ENCODE measurements around the gene FAM199X. TPM values are rescaled to one million over a fixed set of nuclear protein-coding genes. Genes with fewer than 3 reads are reported as not detected.
"Not testable (repeated sequence)": the region's sequence is repeated elsewhere in the genome, so short reads cannot be mapped to it uniquely, and the experiment has no call there.

The FAM199X gene
- total RNA-seq, 1 experiment from 2014 or later: 22.5 TPM

DNA sequence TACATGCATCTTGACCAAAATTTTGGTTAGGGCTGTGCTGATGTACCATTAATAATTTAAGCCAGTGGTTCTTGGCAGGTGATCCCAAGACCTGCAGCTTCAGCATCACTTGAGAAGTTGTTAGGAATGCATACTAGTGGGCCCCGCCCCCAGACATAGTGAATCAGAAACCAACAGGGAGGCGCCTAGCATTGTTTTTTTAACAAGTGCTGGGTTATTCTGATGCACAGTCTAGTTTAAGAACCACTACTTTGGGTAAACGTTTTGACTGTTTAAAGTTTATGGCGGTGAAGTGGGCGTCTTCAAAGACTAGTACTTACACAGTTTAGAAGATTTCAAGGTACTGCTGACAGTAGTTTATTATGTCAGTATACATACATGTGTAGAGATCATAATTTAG is 23.6 kb downstream of the FAM199X start:
- DNase-seq (ENCODE audit: low read depth): no peak

GRCh38 chrX:104193485-104193884 is 27.2 kb downstream of the FAM199X start:
- no peak for DNase-seq (ENCODE audit: low read depth)

GRCh38 chrX:104195013-104195412 is 28.8 kb downstream of the FAM199X start:
- no peak for DNase-seq (ENCODE audit: low read depth)

- DNase-seq (ENCODE audit: low read depth): peak; percentile 19
Measured at GRCh38 chrX:104195489-104196084, 29.3 kb downstream of the FAM199X start.

DNA sequence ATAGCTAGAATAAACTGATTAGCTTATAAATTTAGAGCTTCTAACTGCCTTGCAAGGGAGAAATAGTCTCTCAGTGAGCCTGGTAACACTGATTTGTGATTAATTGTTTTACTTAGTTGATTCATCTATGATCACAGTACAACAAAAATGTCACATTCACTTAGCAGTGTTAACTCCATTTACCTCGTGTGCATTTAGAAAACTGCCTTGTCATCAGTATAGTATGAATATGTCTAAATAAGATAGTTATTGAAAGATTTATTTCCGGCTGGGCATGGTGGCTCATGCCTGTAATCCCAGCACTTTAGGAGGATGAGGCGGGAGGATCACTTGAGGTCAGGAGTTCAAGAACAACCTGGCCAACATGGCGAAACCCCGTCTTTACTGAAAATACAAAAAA is 39.3 kb downstream of the FAM199X start:
- DNase-seq (ENCODE audit: low read depth): no peak

DNA sequence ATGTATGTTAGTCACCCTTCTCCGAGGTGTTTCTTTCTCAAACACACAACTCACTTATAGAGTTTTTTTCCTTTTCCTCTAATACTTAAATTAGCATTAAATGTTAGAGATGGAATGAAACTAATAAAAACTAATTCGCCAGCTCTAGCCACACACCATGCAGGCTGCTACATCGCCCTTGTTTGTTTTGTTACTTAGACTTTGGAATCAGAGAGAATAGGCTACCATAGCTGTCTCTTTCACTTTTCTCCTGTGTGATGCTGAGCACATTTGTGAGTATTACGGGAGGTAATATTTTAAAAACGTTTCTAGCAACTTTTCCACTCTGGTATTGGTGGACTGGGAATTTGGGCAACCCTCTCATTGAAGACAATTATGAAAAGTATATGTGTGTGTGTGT is 44.9 kb downstream of the FAM199X start:
- no peak for DNase-seq (ENCODE audit: low read depth)

DNA sequence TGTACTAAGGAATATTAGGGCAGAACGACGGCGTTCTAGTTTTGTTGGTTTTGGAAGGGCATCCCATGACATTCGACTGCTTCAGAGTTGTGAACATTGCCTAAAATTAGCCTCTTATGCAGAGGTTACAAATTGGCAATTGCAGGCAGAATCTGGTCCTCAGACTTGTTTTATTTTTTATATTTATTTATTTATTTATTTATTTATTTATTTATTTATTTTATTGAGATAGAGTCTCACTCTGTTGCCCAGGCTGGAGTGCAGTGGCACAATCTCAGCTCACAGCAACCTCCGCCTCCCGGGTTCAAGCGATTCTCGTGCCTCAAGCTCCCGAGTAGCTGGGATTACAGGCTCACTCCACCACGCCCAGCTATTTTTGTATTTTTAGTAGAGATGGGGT is 63.8 kb downstream of the FAM199X start:
- not testable (repeated sequence) for DNase-seq (ENCODE audit: low read depth)

Other genes with a start within 250 kb of the FAM199X start
- gene TMSB15B, start 203.8 kb upstream of the FAM199X start, total RNA-seq (2014; rRNA removed): 6.8 and 8.1 TPM in 2 replicates
- not detected in 2 replicates for gene H2BW1, start 152.7 kb upstream of the FAM199X start, total RNA-seq (2014; rRNA removed)
- not detected in 2 replicates for gene H2BW2, start 126.5 kb upstream of the FAM199X start, total RNA-seq (2014; rRNA removed)
- gene TMSB15C, start 90.2 kb upstream of the FAM199X start, total RNA-seq (2014; rRNA removed): 3.2 and 4.7 TPM in 2 replicates
- gene ZCCHC18, start 53.9 kb upstream of the FAM199X start, total RNA-seq (2014; rRNA removed): 0.64 TPM in 1 of 2 replicates, not detected in the other
- 5.6 and 5.9 TPM in 2 replicates for gene SLC25A53, start 9.4 kb upstream of the FAM199X start, total RNA-seq (2014; rRNA removed)
- gene ESX1, start 88.5 kb downstream of the FAM199X start, total RNA-seq (2014; rRNA removed): not detected in 2 replicates